HFFc6 (cell line): ENCODE measurements around the gene DRD4. TPM values are rescaled to one million over a fixed set of nuclear protein-coding genes. Genes with fewer than 3 reads are reported as not detected.

Source experiments
- DNase-seq: peaks from one replicate; pipeline ENCODE4 v3.0.0-alpha.2; 2018
- H3K27ac Mint-ChIP-seq: 2 replicates; pipeline ENCODE4 v1.8.0; 2020; ENCODE audit warnings: mild to moderate bottlenecking, mixed read lengths
- H3K27me3 Mint-ChIP-seq: 2 replicates; pipeline ENCODE4 v1.8.0; 2021; ENCODE audit warnings: mild to moderate bottlenecking, moderate library complexity, mixed read lengths; ENCODE audit not compliant: insufficient read depth
- H3K36me3 Mint-ChIP-seq: 2 replicates; pipeline ENCODE4 v1.8.0; 2021; ENCODE audit warnings: low read depth, mixed read lengths
- H3K4me1 Mint-ChIP-seq: 2 replicates; pipeline ENCODE4 v1.8.0; 2020; ENCODE audit warnings: low read depth, mixed read lengths
- H3K4me3 Mint-ChIP-seq: 2 replicates; pipeline ENCODE4 v1.8.0; 2020; ENCODE audit warnings: mild to moderate bottlenecking, moderate library complexity, mixed read lengths
- H3K9me3 Mint-ChIP-seq: 2 replicates; pipeline ENCODE4 v1.8.0; 2020; ENCODE audit warnings: mild to moderate bottlenecking, mixed read lengths
- total RNA-seq, 6 experiments: library from RNA; stranded (reverse); fragmentation: NEBNext Ultra II Directional; extraction: Animal tissue kit (Norgen Biotek cat#: 25700); gene quantifications; 2 replicates in 1 of 6; 3 replicates in 5 of 6; pipeline ENCODE4 v1.2.3, GENCODE V29; 2021
- TF ChIP-seq, protein P1 (sequence below): fragments of 200-600 bp; sonication (generic); IDR thresholded peaks from 2 replicates; pipeline ENCODE4 v1.5.0; 2021; ENCODE audit warnings: antibody characterized with exemption, mild to moderate bottlenecking

Gene DRD4
- total RNA-seq, 6 experiments from 2014 or later = 0.14 to 0.61 (median 0.38) TPM

DNA sequence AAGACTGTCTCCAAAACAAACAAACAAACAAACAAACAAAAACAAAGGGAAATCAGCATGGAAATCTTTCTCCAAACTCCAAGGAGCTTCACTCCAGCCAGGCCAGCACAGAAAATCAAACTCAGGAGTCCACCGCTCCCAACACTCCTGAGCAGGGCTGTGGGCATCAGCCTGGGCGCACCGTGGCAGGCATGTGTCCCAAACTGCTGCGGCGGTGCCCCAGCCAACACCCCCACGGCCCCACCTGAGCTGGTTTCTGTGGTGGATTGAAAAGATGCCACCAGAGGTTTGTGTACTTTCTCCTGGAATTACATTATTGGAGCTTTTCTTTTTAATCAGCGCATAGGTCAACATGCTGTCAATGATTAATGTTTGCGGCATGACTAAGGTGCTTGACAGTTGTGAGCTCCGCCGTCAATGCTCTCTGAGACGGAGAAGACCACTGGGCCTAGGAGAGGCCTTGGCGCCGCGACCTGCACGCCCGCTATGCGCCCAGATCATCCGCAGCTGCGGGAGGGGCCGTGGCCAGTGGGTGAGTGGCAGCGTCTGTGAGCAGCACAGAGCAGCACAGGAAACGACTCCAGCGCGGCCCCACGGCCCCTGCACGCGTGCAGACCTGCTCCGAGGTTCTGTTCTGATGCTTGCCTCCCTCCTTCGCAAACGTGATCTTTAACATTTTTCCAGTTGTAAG lies 18.1 kb downstream of the DRD4 start:
- H3K4me3 Mint-ChIP-seq = no peak overlapping the region
- no peak for DNase-seq
- peaks cover 5% of the 10 kb centered on the region for H3K36me3 Mint-ChIP-seq
- H3K9me3 Mint-ChIP-seq = no peaks in the 10 kb centered on the region
- H3K27me3 Mint-ChIP-seq = peaks cover 4% of the 10 kb centered on the region
- H3K27ac Mint-ChIP-seq = no peak overlapping the region
- TF ChIP-seq, protein P1, sequence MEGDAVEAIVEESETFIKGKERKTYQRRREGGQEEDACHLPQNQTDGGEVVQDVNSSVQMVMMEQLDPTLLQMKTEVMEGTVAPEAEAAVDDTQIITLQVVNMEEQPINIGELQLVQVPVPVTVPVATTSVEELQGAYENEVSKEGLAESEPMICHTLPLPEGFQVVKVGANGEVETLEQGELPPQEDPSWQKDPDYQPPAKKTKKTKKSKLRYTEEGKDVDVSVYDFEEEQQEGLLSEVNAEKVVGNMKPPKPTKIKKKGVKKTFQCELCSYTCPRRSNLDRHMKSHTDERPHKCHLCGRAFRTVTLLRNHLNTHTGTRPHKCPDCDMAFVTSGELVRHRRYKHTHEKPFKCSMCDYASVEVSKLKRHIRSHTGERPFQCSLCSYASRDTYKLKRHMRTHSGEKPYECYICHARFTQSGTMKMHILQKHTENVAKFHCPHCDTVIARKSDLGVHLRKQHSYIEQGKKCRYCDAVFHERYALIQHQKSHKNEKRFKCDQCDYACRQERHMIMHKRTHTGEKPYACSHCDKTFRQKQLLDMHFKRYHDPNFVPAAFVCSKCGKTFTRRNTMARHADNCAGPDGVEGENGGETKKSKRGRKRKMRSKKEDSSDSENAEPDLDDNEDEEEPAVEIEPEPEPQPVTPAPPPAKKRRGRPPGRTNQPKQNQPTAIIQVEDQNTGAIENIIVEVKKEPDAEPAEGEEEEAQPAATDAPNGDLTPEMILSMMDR = no peak
- H3K4me1 Mint-ChIP-seq = no peaks in the 10 kb centered on the region

DNA sequence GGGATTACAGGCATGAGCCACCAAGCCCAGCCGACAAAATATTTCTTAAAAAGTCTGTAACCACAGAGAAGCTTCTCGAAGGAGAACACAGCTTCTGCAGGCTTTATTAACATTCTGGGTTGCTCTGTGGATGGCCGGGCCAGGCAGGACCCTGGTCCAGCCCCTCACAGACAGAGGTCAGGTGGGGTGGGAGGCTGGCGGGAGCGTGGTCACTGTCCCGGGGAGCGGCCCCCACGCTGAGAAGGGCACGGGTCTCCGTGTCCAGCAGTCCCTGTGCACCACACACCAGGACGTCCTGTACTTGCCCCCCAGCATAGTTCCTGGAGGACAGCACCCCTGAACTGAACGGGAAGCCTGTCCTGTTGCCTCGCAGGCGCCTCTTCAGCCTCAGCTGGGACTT lies 19.4 kb downstream of the DRD4 start:
- Mint-ChIP-seq H3K4me1 (no peaks in the 10 kb centered on the region), H3K27ac (no peak overlapping the region), H3K4me3 (no peak overlapping the region), H3K9me3 (no peaks in the 10 kb centered on the region), H3K27me3 (peaks cover 4% of the 10 kb centered on the region; the same call in 1 of the 2 replicates), H3K36me3 (peaks cover 2% of the 10 kb centered on the region)
- TF ChIP-seq, protein P1 = no peak
- DNase-seq = no peak

DNA sequence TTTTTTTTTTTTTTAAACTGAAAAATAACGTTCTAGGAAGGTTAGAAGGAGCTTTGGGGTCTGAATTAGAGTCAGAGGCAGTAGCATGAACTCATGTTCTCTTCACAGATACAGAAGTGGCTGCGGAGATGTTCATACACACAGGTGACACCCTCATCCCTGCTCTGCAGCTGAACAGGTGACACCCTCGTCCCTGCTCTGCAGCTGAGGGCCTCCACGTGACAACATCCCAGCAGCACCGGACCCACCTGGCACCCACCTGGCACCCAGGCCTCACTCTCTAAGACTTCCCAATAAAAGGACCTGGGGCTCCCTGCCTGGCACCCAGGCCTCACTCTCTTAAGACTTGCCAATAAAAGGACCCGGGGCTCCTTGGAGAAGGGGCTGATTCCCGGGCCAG lies 19.8 kb downstream of the DRD4 start:
- Mint-ChIP-seq H3K27ac (no peak overlapping the region), H3K27me3 (peaks cover 4% of the 10 kb centered on the region; the same call in 1 of the 2 replicates), H3K36me3 (no peaks in the 10 kb centered on the region), H3K9me3 (no peaks in the 10 kb centered on the region), H3K4me3 (no peak overlapping the region), H3K4me1 (no peaks in the 10 kb centered on the region)
- TF ChIP-seq, protein P1 = no peak
- DNase-seq = no peak

DNA sequence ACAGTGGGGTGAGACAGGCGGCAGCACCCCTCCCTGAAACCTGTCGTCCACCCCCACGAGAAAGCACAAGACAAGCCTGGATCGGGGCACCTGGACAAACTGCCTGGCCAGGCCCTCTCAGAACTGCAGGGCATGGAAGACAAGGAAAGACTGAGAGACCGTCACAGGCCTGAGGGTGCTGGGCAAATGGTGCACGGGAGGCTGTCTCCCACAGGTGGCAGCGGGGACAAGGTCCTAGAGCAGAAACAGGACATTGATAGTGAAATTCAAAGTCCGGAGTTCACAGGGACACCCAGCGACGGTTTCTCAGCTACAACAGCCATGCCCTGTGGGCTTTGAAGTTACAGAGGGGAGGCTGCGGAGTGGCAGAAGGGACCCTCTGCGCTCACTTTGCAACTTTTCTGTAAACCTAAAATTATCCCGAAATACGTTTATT lies 20.6 kb downstream of the DRD4 start:
- no peak overlapping the region for H3K27ac Mint-ChIP-seq
- H3K36me3 Mint-ChIP-seq = no peaks in the 10 kb centered on the region
- no peak overlapping the region for H3K4me3 Mint-ChIP-seq
- no peaks in the 10 kb centered on the region for H3K4me1 Mint-ChIP-seq
- TF ChIP-seq, protein P1 = no peak
- DNase-seq = no peak
- H3K9me3 Mint-ChIP-seq = no peaks in the 10 kb centered on the region
- H3K27me3 Mint-ChIP-seq = peaks cover 4% of the 10 kb centered on the region; the same call in 1 of the 2 replicates

- H3K4me1 Mint-ChIP-seq = no peaks in the 10 kb centered on the region
- no peaks in the 10 kb centered on the region for H3K36me3 Mint-ChIP-seq
- no peak overlapping the region for H3K4me3 Mint-ChIP-seq
- TF ChIP-seq, protein P1 = no peak
- no peaks in the 10 kb centered on the region for H3K9me3 Mint-ChIP-seq
- H3K27ac Mint-ChIP-seq = no peak overlapping the region
- DNase-seq = no peak
- H3K27me3 Mint-ChIP-seq = peaks cover 4% of the 10 kb centered on the region; the same call in 1 of the 2 replicates
Measured at GRCh38 chr11:659532-660085, 22.5 kb downstream of the DRD4 start.
